GM13976 (cell line): ENCODE measurements around the gene TMLHE.
"Not testable (repeated sequence)": the region's sequence is repeated elsewhere in the genome, so short reads cannot be mapped to it uniquely, and the experiment has no call there.

Experiments used
- DNase-seq: peaks from one replicate; pipeline ENCODE4 v3.0.0; 2012; ENCODE audit warnings: low spot score
- in situ Hi-C: fragments of 300-500 bp; cut with MboI; formaldehyde crosslinking; loops from one replicate; pipeline ENCODE4 v1.12.0; 2022; ENCODE audit warnings: low sequenced_read_pairs, mixed read lengths, inconsistent platforms; ENCODE audit not compliant: unreplicated experiment
- TF ChIP-seq, protein P1 (sequence below): IDR thresholded peaks from 2 replicates; pipeline ENCODE4 v1.5.1; 2012; ENCODE audit warnings: borderline replicate concordance, mild to moderate bottlenecking; ENCODE audit not compliant: insufficient read depth; ENCODE audit errors: extremely low read depth, missing control alignments, control extremely low read depth

The TMLHE gene

DNA sequence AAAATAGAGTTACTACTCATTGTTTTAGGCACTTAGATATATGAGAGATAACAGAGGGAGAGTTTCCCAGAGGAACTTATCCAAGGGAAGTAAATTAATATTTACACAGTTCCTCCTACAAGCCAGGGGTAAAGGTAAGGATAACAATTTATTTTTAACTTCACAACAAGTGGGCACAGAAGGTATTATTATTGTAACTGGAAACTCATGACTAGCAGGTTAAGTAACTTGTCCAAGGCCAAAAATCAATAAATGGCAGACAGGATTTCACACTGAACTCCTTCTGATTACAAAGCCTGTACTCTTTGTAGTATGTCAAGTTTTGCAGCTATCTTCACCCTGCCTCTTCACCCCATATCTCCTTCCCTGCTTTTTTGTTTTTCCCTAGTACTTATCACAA lies 107.5 kb downstream of the TMLHE start:
- no peak for DNase-seq
- TF ChIP-seq, protein P1, sequence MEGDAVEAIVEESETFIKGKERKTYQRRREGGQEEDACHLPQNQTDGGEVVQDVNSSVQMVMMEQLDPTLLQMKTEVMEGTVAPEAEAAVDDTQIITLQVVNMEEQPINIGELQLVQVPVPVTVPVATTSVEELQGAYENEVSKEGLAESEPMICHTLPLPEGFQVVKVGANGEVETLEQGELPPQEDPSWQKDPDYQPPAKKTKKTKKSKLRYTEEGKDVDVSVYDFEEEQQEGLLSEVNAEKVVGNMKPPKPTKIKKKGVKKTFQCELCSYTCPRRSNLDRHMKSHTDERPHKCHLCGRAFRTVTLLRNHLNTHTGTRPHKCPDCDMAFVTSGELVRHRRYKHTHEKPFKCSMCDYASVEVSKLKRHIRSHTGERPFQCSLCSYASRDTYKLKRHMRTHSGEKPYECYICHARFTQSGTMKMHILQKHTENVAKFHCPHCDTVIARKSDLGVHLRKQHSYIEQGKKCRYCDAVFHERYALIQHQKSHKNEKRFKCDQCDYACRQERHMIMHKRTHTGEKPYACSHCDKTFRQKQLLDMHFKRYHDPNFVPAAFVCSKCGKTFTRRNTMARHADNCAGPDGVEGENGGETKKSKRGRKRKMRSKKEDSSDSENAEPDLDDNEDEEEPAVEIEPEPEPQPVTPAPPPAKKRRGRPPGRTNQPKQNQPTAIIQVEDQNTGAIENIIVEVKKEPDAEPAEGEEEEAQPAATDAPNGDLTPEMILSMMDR: no peak
- in situ Hi-C loops: no loop called here

DNA sequence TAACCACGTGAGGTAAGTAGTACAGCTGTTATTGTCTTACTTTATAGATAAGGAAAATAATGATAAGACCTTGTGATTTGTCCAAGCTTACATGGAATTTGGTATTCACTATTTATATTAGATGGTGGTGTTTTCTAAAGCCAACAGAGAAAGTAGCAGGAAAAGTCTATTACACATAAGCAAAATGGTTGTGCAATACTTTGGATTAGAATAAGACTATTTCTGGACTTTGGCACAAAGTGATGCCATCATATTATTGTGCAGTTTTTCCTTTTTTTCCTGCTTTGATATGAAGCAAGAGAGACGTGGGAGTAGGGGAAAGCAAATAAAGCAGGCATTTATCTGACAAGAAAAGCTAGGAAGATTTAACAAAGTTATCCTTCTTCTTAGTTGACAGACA lies 117.6 kb downstream of the TMLHE start:
- DNase-seq, in situ Hi-C loops: not testable (repeated sequence)

DNA sequence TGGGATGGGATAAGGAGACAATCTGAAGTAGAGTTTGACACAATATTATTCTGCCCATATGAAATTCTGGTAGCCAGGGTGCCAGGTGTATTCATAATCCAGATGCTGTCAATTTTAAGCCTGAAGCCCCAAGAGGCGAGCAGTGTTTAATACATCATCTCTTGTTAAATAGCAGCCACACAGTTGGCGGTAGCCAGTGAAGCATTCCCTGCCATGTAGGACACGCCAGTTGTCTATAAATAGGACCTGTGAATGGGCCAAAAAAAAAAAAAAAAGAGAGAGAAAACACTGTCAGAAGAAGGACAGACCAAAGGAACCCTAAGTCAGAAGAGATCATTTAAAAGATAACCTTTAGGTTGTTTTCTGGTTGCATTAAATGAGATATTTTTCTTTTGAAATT lies 121.3 kb downstream of the TMLHE start:
- not testable (repeated sequence) for DNase-seq

DNA sequence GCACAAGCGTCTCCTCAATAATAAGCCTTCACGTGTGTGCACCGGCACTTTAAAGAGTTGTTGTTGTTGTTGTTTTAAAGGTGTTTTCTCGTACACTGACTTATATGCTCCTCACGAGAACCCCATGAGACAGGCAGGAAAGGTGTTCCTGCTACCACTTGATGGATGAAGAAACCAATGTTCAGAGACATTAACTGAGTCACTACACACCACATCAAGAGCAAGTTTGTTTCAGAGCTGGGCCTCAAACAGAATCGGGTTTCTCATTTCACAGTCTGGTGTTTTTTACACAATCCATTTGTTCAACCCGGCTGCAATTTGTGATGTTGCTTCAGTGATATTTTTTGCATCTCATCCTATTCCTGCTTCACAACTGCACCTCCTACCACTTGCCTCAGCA lies 135.6 kb downstream of the TMLHE start:
- in situ Hi-C loops: not testable (repeated sequence)

More for the DNA sequence above, 121.3 kb downstream of the TMLHE start:
- in situ Hi-C loops: not testable (repeated sequence)

DNA sequence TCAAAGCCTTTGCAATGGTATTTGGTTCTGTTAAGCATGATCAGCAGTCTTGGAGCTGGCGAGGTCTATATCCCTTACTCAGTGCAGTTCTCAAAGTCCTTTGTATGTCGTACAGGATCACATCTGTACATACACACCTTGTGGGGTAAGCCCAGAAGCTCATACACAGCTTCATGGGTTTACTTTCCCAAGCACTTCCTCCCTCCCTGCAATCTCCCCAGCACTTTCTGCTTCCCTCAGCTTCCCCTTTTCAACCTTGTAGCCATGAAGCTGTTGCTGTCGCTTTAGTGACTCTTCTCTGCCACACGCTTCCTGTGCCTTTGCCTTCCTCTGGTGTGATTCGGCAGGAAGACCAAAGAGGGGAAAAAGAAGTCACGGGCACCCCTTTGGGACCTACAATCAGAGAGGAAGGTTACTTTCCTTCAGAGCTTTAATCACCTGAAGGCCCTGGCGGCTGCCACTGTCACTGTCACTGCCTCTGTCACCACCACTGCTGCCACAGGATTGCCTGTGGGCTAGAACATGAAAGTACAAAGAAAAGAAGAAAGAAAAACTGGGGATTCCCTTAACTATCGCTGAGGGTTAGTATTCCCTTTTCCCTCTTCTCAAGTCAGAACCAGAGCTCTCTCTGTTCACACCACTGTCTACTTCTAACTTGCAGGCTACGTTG lies 146.3 kb downstream of the TMLHE start:
- in situ Hi-C loops, DNase-seq: not testable (repeated sequence)

More for the DNA sequence above, 135.6 kb downstream of the TMLHE start:
- not testable (repeated sequence) for DNase-seq

DNA sequence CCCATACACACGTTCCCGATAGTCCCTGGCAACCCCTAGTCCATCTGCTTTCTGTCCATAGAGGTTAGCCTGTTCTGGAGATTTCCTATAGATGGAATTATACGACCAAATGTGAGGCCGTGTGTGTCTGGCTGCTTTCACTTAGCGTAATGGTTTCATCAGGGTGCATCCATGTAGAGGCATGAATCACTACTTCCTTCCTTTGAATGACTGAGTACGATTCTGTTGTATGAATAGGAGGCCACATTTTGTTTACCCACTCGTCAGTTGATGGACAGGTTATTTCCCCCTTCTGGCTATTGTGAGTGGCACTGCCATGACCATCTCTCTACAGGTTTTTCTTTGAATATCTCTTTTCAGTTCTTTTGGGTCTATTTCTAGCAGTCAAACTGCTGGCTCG lies 152.3 kb downstream of the TMLHE start:
- in situ Hi-C loops, DNase-seq: not testable (repeated sequence)

DNA sequence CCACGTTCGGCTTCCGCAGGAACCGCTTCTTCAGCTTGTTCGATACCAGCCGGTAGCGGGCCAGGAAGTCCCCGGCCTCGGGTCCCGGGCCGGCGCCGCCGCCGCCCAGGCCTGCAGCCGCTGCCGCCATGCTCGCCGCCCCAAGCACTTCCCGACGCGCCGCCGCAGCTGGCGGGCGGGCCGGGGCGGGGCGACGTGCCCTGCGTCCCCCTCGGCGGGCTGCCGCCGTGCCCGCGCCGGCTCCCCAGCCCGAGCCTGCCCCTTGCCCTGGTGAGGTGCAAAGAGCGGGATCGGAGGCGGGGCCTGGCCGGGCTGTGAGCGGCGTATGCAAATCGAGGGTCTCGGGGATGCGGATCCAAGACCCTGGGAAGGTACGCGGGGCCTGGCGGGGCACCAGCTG lies 154.3 kb downstream of the TMLHE start, which contains the start of gene F8A3:
Gene F8A3, minus strand, starts transcription at position 150 of the 400 bp plus-strand sequence. Its CDS starts 20 bp downstream, at position 130.
- in situ Hi-C loops, DNase-seq: not testable (repeated sequence)

DNA sequence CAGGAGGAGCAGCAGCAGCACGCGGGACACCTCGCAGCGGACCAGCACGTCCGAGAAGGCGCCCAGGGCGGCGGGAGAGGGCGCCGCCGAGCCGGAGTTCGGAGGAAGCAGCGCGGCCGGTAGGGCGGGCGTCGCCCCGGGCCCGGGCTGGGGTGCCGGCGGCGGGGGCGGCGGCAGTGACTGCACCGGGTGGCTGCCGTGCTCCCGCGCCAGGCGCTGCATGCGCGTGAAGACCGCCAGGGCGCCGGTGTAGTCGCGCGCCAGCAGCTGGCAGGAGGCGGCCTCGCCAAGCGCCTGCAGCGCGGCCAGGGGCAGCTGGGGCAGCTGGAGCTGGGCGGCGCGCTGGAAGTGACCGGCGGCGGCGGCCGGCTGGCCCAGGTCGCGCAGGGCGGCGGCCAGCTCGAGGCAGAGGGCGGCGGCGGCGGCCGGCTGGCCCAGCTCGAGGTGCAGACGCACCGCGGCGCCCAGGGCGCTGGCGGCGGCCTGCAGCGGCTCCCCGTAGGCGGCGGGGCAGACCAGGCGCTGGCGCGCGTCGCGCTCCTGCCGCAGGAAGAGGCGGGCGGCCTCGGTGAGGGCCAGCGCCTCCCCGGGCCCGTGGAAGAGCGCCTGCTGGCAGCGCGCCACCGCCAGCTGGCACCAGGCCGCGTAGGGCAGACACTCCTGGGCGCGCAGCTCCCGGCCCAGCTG lies 154.8 kb downstream of the TMLHE start:
- DNase-seq, in situ Hi-C loops: not testable (repeated sequence)

DNA sequence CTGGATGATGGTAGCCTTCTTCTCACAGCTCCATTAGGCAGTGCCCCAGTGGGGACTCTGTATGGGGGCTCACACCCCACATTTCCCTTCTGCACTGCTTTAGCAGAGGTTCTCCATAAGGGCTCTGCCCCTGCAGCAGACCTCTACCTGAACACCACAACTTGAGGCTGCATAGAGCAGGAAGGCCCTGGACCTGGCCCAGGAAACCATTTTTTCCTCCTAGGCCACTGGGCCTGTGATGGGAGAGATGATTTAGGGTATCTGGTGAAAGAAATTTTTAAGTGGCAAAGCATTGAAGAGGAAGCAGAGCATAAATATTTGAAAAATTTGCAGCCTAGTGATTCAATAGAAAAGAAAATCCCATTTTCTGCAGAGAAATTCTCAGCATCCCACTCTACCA lies 171.7 kb downstream of the TMLHE start:
- TF ChIP-seq, protein P1: no peak
- in situ Hi-C loops: no loop called here

More for the DNA sequence above, 171.7 kb downstream of the TMLHE start:
- no peak for DNase-seq
